HG02938 (cell line): ENCODE results near the gene CTCFL.

Experiments
- ATAC-seq: cut with Tn5 transposase; IDR thresholded peaks from one replicate; pipeline ENCODE4 v1.9.1; 2021; ENCODE audit warnings: mild to moderate bottlenecking, moderate library complexity; ENCODE audit not compliant: unreplicated experiment

The CTCFL gene

DNA sequence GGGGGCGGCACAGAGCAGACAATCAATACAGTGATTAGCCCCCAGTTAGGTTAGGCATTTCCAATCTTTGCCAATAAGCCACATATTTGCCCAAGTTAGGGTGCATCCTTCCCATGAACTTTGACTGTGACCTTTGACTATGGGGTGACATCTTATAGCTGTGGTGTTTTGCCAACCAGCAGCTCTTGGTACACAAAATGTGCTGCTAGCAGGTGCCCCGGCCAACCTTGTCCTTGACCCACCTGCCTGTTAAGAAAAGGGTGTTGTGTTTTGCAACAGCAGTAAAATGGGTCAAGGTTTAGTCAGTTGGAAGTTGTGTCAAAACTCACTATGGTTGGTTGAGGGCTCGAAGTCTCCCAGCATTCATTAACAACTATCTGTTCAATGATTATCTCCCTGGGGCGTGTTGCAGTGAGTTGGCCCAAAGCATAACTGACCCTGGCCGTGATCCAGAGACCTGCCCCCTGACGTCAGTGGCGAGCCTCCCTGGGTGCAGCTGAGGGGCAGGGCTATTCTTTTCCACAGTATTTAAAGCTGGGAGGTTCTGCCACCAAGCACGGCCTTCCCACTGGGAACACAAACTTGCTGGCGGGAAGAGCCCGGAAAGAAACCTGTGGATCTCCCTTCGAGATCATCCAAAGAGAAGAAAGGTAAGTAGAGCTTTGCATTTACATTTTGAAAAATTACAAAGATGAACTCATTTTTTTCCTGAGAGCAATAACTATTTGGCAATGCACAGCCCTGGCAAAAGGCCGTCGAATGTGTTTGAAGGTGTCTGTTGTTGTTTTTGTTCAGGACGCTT, 35.8 kb upstream of the CTCFL start, which contains the start of gene PCK1:
Gene PCK1, plus strand, starts transcription at position 557 of the 802 bp plus-strand sequence. CDS start 302 bp downstream, outside the sequence.
- ATAC-seq: no peak

DNA sequence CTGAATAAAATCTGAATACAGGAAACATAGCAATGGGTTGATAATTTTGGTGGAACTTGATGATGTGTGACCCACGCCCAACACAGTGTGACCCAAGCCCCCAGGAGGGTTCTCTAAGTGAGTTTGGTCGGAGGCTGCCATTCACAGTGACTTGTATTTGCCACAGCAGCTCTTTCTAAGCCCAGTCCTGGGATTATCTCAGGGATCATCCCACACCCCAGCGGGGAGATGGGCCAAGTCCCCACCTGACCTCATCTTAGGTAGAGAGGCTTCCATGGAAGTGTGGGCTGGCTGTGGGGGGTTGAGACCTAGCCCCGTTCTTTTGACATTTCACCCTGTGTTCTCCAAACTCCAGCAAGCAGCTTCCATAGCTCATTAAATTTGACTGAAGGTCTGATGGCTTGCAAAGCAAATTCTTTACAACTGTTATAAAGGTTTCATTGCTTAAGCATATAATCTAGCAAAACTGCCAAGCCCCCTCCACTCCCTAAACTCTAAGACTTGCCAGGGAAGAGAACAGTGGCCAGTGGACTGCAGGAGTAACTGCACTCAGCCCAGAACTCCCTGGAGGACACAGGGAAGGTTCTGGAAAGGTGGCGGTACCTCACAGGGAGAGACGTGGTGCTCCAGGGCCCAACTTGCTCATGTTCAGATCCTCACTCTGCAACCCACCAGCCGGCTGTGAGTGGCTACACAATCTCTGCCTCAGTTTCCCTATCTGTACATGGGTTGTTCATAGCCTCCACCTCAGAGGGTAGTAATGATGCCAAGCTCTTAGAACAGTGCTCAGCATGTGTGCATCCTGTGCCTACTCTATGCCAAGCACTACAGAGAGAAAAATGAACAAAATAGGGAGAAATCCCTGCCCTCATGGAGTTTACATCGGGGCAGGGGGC, 35.0 kb upstream of the CTCFL start:
- no peak for ATAC-seq

DNA sequence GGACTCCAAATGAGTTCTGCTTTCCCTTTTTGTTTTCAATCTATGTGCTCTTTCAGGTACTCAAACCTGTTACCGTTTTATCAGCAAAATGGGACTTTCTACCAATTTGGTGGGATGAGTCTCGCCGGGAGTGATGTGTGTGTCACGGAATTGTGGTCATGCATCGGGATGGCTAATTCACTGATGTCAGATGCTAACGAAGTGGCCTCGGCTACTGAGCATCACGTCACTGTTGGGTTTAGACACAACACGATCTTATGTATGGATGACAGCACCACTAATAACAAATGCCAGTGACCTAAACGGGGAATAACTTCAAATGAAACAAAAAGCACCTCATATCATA, 34.3 kb upstream of the CTCFL start:
- no peak for ATAC-seq

DNA sequence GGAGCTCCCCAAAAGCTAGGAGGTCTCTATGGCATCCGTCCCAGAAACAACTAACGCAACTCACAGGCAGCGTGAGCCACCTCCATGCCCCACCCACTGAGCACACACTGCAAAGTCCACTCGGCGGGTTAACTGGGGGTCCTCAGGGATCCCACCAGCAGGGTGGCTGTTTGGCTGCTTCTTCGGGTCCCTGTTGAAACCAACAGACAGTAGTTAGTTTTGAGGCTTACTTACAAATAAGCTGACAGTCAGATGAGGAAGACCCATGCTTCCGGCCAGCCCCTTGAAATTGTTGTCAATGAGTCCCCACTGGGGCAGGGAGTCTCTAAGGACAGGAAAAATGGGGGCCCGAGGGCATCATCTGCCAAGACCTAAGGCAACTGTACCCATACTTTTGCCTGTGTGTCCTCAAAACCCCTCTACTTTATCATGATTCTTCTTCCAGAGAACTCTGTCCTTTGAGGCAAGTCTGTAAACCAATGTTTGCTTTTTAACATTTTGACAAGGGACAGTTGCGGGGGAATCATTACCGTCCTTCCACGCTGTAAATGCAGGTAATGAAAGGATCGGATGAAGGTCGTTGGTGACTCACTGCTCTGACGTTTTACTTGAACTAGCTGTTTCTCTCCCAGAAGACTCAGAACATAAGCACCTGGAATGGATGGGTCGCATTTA, 33.8 kb upstream of the CTCFL start:
- no peak for ATAC-seq

DNA sequence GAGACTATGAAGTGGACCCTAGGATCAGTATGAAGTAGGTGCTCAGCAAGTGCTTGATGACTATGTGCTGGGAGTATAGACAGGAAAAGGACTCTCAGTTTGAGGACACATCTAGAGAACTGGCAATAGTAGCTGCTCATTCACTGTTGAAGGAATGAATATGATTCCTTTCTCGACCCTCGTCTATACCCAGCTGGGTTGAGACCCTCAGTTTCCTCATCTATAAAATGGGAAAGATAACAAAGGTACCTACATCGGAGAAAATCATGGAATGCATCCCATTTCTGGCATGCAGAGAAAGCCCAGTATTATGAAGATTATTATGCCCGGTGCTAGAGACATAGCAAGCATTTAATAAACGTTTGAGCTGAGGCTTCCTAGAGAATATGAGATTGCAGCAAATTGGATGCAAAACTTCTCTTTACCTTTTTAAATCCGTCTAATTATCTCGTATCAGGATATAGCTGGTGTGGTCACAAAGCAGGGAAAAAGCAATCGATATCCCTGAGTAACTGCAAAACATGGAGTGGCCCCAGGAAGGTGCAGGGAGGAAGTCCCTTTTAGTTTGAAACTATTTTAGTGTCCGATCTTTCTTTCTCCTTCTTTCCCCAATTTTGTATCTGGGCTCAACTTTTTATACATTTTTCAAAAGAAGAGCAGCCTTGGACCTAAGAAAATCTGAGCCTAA, 33.1 kb upstream of the CTCFL start:
- ATAC-seq: no peak

DNA sequence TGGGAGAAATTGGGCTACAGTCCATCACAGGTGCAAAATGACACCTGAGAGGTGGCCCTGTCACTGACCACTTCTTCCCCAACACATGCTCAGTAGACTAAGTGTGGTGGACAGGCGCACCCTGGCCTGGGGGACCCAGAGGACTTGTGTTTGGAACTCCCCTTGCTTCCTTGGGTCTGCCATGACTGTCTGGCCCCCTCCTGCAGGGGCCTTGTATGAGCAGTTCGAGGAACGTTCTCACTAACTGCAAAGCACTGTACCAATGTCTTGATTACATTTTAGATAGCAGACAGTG, 32.0 kb upstream of the CTCFL start:
- no peak for ATAC-seq

DNA sequence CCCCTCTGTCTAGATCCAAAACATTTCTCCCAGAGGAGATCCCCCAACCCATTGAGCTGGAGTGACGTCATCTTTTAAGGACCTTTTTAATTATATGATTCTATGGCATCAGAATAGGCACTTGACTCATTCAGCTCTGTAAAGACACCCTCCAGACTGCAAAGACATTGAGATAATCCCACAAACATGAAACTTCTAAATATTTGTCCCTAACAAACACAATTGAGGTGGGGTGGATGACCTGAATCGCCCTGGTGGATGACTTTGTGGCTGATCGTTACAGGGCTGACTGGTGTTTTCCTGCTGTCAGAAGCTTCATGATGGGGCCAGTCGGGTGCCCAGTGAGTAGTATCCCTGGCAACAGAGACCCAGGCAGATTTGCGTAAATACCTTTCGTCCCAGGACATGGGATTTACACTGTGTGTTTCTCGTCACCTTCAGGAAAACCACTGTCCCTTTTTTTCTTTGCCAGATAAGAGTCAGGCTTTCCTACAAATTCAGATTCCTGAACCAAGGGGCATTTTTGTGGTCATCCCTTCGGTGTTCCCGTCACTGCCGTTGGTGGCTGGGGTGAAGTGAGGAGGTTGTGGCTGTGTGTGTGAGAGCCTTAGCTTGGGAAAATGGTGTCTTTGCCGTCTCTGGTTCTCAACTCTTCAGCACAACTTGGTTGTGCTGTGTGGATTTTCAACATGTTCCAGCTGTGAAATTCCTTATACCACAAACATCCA, 30.7 kb upstream of the CTCFL start:
- no peak for ATAC-seq

DNA sequence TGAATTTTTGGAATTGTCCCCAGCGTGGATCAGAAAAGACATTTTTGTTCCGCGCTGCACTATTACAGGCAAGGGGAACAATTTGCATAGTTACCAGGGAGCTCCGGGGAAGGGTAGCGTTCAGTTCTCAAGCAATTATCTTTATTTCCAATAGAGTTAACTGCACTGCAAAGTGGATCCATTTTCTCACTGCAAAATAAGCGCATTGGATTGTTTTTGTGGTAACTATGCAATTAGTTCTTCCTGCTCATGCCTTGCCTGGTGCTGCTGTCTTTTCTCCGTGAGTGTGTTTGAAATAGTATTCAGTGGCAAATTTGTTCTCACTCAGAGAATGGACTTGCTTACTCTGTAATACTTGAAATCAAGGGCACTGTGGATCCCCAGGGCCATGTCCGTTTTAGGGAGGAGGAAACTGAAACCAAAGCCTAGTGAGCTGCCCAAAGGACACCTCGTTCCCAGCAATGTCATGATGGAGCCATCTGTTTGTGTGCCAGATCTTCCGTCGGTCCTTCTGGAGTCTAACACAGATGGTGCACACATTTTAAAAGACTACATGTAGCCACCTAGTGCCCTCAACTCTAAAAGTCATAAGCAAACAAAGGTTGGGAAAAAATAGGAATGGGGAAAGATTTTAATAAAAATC, 28.6 kb upstream of the CTCFL start:
- ATAC-seq: no peak

DNA sequence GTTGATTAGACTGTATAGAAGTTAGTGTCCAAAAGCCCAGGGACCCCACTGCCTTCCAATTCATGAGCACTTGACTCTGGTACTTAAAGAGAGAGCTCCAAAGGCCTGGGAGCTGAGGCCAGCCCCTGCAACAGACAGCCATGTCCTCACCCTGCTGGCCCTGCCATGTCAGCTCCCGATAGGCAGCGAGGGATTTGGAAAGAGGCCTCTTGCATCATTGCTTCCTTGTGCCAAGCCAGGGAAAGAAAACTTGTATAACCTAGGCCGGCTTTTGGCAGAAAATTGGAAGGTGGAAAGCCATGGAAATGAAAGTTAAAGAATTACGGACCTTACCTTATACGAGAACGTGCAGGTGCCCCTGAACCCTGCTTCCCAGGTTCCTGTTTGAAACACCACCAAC, 27.5 kb upstream of the CTCFL start:
- no peak for ATAC-seq

DNA sequence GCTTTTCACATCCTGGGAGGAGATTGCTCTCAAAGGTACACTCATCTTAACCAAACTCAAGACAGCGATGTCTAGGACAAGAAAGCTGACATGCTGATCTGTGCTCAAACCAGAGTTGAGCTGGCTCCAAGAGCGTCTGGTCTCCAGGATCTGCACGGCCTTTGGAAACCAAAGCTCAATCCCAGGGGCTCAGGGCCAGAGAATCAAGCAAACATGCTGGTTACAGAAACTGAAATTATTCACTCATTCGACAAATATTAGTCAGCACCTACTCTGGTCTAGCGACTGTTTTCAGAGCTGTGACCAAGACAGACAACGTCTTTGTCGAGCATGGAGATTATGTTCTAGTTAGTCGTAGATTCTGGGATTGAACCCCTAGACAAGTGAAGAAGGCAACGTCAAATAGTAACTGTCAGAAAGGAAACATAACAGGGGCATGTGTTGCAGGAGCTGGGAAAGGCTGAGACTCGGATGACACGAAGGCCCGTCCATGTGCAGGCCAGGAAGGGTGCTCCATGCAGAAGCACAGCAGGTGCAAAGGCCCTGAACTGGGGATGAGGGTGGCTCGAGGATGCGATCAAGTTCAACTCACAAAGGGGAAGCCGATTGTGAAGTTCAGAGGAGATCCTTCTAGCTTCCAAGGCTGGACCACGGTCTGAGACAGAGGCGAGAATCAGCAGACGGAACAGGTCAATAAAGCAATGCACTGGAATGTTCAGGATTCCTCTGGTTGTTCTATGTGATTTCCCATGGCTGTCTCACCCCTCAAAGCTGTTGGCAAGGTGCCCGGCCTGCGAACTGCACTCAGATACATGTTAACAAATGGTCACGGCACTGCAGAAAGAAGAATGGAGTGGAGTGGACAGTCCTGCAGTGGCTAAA, 23.5 kb upstream of the CTCFL start:
- ATAC-seq: no peak

DNA sequence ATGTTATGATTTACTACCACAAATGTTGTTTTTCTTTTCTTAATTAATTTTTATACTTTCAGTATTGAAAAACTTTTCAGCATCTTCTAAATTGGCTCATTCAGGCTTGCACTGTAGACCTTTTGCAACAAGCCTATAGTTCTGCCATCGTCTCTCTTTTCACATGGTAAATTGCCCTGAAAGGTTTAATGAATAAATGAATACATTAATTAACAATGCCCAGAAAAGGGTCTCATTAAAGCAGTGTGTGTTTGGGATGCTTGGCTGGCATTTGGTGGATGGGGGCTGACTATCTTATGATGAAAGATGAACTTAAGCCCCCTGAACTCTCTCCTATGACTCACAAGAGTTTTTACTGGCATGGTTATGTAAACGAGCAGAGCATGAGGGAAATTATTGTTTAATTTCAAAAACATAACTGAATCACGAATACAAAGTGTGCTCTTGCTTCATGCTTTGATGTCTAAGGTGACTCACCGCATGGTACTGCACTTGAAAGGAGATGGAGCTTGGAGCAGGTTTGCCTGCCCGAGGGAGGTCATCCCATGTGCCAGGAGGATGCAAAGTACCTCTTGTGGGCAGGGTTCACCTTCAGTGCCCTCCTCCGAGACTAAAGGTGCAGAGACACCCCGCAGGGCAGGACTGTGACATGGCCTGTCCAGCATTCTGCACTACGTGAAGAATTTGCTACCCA, 22.2 kb upstream of the CTCFL start:
- no peak for ATAC-seq

DNA sequence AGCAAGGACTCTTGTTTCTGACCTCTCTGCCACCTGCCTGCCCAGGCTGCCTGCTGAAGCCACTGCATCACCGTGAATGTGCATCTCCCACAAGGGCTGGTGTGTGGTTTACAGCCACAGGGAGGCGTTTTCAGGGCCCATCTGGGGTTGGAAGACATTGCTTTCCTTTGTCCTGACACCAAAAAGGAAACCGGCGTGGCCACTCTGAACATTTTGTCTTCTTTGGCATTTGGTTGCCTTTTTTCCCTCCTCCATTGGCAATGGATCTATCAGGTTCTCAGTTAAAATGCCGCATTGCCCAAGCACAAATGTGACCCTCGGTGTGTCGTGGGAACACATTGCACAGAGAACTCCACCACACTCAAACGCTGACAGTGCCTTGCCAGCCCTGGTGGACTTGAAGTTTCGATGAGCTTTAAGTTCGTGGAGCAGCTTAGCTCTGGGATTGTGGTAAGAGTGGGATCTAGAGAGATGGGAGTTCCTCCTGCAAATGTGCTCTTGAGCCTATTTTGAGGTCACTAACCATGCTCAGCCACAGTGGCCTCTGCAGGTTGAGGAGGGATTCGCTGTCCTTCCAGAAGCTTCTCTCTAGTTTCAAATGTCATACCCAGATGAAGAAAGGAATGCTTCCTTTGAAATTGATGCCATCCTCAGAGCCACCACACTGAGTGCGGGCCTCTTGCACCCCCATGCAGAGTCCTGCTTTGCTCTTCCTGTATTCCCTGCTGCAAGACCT, 21.2 kb upstream of the CTCFL start:
- ATAC-seq: no peak

DNA sequence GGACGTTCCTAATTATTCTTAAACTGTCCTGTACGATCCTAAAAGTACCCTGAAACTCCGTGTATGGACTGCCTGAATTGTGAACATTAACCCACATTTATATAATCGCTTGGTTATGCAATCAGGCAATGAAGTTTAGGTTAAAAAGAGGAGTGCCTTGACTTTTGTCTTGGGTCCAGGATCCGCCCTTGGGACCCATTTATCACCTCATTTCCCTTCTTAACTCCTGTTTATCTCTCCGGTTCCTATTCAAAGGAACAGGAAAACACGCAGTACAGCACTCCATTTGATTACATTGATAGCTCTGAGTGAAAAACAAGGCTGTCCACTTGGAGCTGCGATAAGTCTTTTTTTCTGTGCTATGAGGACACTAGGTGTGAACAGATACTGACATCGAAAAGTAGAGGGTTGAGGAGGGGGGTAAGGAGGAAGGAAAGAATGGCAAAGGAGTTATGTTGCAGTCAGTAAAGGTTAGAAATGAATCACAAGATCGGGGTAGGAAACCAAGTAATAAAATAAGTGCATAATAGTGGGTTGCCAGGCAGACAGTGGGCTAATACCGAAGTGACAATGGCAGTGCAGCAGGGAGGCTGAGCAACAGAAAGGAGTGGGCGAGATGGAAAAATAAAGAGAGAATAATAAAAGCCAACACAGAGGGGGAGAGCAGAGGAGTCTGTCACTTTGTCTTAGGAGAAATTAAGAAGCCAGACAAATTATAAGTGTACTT, 20.1 kb upstream of the CTCFL start:
- ATAC-seq: no peak

DNA sequence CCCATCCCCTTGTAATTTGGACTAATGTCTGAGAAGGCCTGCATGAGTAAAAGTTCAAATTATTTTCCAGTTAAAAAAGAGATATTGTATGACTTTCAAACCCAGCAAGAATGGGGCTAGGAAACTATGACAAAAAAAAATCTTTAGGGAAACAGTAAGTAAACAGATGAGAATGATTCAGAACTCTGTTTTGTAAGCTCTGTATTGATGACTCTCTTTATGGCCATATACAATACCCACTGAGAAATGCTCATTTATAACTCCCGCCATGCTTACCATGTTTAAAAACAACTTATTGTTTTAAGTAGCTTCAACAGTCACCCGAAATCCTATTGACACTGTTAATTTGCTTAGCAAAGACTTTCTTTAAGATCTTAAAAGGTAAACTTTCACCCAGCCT, 18.8 kb upstream of the CTCFL start:
- no peak for ATAC-seq

DNA sequence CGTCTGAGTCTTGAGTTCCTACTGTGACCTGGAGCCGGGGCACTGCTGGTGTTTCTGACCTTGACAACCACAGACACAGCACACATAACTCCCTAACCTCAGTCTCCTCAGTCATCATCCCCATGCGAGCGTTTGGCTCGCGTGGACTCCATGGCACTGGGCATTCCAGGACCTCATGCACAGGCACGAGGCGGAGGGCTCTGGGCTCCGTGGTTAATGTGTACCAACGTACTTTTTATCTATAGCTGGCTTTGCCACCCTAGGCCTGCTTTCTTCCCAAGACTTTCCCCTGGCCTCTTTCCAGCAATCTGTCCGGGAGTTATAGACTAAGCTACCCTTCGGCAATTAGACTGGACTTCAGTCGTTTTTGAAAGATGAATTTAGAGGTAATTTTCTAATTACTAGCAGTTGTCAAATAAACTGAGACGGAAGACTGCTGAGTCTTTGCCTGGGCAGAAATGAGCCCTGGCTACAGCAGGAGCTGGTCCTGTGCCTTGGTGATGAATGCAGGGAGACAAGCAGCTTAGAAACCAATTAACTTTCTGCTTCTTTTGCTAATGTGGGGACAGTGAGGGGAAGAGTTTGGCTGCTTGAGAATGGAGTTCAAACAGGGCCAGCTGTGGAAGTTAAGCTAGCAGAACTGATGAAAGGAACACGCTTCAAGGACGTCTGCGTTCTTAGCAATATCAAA, 16.1 kb upstream of the CTCFL start:
- no peak for ATAC-seq

DNA sequence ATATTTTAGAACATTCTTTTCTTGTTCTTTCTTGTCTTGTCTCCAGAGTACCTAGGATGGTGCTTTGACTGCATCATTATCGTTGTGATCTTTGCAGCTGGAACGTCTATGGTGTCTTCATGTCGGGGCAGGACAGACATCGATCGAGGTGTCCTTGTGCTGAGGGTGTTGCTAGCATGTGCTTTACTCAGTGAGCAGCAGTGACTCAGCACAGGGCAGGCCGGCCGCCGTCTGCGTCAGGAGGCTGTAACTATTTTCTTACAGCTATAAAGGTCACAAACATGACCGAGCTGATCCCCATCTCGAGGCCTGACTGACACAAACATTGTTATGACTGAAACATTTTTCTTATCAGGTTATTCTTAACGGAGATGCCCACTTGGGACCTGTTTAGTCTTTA, 14.9 kb upstream of the CTCFL start:
- no peak for ATAC-seq

DNA sequence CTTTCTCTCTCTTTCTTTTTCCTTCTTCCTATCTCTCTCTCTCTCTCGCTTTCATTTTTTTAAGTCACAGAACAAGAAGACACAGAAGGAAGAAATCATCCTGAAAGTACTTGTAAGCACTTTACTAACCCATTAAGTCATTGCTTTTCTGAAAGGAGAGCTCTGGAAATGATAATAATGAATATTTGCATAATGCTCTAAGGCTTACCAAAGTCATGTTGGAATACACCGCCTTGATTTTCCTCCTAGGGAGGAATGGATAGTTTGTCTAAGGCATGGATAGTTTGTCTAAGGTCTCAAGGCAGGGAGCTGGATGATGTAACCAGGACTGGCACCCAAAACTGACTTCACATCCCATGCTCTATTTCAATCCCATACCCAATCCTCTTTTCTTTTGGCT, 12.9 kb upstream of the CTCFL start:
- no peak for ATAC-seq
